ENCODE measurements around the gene CELF2.
"Not testable (repeated sequence)": the region's sequence is repeated elsewhere in the genome, so short reads cannot be mapped to it uniquely, and the experiment has no call there.

The CELF2 gene

DNA sequence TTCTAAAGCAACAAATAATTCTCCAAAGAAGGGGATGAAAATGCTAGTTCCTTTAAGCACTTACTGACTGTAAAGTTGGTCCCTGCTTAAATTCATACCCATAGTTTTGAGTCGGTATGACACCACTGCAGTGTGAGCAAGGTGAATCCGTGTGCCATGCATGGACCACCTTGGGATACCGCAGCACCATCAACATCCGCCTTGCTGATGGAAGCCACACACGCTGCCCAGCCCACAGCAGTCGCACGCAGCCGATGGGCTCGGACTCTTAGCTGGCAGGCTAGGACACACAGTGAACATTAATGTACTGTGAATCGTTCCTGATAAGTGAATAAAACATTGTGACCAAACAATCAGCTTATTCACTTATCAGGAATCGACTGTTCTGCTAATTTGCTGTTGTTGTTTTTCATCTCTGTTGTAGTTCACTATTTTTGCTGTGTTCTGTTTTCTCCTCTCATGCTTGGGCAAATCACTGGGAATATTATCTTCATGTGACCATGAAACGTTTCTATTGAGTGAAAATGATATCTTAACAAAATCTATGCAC, 318.3 kb downstream of the CELF2 start:
- DNase-seq, result no peak

DNA sequence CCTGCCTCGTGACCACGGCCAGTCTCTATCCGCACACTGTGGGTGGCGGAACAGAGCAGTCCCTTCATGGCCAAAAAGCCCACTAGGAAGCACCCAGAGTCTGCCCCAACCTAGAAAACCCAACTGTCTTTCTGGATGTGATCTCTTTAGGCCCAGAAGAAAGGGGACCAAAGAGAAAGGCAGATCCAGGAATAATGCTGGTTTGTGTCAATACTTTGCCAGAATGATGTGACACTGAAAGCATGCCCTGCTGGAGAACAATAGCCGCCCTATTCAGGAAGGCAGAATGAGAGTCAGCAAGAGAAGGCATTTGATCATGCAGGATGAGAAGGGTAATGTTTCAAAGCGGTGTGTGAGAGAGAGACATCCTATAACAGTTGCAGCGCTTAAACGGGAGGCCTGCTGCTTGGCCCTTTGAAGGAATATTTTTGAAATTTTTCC, 319.1 kb downstream of the CELF2 start:
- DNase-seq, result no peak

DNA sequence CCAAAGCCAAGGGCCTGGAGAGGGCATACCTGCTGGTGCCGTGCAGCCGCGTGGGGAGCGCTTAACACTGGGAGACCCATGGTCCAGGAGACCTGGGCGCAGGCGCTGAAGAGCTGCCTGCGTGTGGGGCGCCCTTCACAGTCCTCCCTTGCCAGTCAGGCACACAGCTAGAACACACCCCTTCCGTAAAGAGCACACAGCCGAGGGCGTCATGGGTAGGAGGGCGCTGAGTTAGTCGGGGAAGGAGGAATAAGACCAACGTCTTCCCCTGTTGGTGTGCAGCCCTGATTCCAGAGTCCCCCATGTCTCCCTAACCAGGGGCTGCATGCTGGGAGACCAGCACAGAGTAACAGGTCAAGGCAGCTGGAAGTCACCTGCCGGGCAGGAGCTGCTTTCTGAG, 319.8 kb downstream of the CELF2 start:
- DNase-seq, result no peak

DNA sequence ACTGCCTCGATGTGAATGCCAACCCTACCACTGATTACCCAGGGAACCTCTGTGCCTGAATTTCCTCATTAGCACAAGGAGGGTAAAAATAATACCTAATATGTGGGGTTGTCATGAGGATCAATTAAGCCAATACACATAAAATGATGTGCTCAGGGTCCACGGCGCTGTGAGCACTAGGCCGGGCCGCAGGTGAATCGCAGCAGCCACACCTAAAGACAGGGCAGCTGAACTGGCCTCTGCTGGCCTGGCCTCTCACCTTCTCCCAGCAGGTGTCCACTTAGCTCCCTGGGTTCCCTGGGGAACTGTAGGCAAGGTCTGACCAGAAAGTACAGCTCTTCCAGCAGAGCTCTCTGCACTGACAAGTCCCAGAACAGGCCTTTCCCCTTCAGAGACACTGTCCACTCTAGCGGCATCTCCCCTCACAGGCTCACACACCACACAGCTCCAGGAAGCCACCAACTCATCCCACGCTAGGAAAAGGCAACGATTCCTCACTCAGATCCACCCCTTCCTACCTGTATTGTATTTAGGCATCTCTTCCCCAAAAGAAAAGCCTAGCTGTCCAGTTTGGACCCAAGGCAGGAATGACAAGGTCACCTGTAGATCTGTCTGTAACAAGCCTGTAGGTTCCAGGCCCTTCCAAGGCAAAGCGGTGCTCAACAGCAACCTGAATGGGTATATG, 320.6 kb downstream of the CELF2 start:
- DNase-seq, result no peak

DNA sequence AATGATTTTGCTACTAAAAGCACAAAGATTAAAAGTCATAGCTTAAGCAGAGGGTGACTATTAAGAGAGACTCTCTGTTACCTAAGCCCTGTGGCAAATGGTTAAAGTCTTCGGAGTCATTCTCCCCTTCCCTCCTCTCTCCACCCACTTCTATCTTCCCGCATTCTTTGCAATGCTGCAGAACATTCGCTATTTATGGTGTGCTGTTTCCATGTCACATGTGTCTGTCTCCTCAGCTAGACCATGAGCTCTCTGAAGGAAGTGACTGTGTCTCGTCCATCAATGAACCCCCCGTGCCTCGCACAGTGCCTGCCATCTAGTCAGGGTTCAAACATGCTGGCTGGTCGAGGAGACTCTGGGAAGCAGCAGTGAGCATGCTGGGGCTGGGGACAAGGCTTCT, 321.3 kb downstream of the CELF2 start:
- DNase-seq, result no peak

DNA sequence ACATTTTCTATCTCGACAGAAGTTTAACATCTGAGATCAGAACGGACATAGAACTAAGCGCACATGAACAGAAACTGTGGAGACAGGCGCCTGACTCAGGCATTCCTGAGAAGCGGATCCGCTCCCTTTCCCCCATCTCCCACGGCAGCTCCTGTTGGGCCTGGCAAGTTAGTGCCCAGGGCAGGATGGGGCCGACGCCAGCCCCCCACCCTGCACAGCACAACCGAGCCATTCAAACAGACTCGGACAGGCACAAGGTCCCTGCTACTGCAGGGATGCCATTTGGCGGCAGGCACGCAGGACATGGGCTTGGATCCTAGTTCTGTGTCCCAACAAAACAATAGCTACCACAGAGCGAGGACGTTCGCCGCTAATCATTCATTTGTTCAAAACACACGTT, 322.0 kb downstream of the CELF2 start:
- DNase-seq, result no peak

DNA sequence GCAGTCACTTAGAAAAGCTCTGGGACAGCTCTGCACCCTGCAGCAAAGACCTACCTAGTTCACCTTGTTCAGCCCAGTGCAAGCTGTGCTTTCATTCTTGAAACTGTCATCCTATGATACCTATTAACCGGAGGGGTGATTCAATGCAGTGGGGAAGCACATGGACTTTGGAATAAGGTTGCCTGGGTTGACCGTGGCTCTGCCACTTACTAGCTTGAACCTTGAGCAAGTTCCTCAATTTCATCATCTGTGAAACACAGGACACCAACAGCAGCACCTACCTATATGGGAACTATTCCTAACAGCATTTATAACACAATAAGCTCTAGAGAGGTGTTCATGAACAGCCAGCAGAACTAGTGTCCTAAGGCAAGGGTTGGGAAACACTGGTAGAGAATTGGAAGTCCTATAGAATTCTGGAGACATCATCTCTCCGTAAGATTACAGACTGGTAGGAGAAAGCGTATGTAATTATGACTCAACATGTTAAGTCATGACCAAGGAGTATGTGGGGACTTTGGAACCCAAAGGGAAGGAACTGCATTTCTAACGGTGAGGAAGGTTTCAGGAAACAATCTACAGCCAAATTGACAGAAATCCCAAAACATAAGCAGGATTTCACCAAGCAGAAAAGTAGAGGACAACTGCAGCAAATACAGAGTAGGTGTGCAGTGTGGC, 323.8 kb downstream of the CELF2 start:
- DNase-seq, result no peak

DNA sequence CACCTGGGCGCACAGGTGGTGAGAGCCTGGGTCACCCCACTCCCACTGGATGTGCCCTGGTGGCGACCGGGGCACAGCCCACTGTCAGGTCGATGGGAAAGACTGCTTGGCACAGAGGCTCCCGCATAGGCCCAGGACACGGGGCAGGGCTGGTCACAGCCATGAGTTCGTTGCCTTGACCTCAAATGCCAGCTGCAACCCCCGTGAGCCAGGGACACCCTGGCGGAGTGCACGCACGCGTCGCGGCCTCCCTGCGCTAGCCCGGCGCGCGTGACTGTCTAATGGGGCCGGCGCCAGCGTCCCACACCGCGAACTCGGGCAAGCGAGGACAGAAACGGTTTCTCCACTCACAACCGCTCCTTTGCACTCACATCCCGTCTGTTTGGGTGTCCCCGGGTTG, 326.4 kb downstream of the CELF2 start:
- DNase-seq, result no peak

DNA sequence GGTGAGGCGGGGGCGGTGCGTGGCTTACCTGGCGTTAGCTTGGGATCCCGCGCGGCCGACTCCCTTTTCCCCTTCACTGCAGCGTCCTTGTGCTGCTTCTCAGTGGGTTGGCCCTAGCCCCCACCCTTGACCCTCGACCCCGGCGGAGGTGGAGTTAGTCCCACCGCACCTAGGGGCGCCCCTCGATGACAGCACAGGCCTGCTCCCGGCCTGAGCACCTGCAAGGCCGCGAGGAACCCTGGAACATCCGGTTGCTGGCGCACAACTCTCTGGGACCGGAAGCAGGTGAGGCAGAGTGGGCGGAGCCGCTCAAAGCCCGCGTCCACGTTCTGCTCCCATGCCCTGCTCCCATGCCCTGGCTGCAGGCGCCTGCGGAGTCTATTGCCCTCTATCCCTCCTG, 326.9 kb downstream of the CELF2 start:
- no peak for DNase-seq

DNA sequence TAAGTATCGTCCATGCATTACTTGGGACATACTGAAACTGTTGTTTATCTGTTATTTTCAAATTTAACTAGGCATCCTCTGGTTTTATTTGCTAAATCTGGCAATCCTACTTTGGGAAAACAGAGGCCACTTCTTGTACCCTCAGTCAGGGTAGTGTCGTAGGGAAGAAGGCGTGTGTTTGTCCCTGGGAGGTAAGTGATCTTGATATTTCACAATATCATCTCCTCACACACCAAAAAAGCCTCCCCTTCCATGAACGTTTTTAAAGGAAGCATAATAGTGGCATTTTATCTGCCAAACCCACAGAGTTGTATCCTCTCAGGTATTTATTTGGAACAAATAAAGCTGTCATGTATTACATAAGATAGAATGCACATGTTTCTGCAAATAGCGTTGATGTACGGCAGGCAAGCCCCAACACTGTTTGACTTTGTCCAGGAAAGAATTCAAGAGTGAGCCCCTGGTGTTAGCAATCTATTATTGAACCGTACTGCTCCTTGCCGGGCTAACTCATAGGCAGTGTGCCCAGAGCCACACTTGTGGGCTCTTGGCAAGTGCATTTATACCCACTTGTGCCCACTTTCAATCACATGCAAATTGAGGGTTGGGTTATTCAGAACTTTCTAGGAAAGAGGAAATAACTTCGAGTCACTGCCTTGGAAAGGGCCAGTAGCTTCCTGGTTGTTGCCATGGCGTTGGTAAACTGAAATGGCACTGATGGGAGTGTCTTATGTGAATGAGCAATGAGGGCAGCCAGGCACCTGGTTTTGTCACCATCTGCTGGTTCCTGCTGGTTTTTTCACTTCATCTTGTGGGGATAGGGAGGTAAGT, 327.8 kb downstream of the CELF2 start:
- DNase-seq, result no peak

DNA sequence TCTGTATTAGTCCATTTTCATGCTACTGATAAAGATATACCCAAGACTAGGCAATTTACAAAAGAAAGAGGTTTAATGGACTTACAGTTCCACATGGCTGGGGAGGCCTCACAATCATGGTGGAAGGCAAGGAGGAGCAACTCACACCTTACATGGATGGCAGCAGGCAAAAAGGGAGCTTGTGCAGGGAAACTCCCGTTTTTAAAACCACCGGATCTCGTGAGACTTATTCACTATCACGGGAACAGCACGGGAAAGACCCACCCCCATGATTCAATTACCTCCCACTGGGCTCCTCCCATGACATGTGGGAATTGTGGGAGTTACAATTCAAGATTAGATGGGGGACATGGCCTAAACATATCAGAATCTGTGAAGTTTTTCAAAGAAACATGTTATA, 329.9 kb downstream of the CELF2 start:
- not testable (repeated sequence) for DNase-seq

DNA sequence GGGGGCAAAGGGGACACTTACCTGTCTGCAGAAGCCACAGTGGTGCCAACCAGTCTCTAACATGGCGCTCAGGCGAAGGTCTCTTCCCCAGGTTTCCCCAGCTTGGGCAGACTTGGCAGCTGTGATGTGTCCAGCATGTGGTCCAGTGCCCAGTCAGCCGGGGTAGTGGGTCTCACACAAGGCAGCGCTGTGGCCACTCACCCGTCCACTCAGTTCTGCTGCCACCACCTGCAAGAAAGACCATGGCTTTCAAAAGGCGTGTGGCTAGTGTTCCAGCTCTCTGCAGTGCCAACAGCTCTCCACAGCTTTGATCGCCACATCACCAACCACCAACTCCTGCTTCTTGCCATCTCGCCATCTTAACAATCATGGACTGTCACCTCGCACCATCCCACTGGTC, 334.1 kb downstream of the CELF2 start:
- DNase-seq, result no peak

DNA sequence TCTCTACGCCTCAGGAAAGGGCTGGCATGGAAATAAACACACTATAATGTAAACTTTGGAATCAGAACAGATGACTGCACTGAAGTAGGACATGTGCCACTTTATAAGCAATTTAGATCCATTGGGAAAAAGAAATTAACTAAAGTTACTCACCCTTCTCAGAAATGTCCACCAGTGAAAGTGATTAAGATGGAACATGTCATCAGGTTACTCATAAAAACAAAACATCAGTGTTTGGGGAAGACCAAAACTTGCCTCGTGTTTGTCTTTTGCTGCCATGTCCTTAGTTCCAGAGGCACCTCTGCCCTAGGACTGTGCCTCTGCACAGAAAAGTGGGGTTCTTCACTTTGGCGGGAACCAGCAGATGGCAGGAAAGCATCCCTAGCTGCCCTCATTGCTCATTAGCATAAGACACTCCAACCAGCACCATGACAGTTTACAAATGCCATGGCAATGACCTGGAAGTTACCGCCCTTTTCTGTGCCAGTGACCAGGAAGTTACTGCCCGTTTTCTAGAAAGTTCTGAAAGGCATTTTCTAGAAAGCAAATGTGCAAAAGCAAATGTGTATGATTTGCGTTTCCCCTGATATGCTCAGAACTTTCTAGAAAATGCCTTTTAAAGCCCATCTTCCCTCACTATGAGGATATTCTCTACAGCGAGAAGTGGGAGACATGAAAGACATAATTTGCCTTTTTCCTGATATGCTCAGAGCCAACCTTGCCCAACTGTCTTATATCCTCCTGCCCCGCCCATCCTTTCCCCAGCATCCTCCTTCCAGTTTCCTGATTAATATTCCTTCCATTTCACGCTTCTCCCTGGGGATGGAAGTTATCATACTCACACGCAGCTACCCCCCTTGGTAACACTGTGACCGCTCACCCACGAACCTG, 335.6 kb downstream of the CELF2 start:
- no peak for DNase-seq

DNA sequence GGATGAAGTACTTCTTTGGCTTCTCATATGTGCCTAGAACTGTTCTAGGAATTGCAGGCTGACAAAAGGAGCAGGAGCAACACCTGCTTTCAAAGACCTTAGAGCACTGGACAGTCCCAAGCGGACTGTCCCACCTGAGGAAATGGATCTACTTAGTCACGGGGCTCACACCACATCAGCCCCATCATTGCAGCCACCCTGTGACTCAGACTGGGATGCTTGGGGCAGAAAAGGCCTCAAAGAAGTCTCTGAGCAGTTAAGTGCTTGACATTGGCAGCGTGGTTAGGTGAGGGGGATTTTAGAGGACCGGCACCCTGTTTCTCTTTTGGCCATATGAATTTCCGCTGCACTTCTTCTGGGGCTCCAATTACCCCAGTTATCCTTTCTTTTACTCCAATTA, 337.2 kb downstream of the CELF2 start:
- no peak for DNase-seq

DNA sequence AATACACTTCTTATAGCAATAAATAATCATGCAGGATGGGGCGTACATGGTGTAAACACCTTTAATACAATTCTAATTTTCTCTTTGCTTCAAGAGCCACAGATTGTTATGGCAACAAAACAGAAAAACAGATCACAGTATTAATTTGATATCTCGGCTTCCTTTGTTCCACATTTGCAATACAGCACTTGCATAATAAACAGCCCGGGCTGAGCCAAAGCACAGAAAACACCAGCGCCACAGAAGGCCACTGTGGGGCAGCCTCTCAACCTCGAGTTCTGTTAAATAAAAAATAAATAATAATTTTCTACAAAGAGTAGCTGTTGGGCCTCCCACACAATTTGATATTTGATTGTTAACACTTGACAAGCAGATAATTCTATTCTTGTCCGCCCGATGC, 337.9 kb downstream of the CELF2 start:
- no peak for DNase-seq

DNA sequence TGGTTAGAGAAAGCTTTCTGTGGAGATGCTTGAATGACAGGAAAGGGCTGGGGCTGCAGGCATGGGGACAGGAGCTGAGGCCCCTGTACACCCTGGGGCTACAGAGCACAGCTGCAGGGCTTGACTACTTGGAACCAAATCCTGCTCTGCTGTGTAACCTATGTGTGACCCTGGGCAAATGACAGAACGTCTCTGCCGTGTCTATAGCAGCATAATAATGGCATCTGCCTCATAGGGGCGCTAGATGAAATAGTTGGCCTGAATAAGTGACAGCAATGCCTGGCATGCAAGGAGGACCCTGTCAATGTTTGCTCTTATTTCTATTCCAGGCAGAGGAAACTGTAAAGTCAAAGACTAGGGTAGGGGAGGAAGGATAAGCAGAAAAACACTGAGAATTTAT, 339.8 kb downstream of the CELF2 start:
- DNase-seq, result no peak

DNA sequence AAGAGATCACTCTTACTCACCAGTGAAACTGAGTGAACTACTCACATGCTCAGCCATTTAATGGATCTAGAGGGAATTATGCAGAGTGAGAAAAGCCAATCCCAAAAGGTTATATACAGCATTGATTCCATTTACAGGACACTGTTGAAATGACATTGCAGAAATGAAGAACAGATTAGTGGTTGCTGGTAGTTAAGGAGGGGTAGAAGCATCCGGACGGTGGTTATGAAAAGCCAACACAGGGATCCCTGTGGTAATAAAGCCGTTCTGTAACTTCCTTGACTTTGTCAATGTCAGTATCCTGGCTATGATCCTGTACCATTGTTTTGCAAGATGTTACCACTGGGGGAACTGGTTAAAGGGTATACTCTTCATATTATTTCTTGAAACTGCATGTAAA, 340.3 kb downstream of the CELF2 start:
- DNase-seq, result no peak

DNA sequence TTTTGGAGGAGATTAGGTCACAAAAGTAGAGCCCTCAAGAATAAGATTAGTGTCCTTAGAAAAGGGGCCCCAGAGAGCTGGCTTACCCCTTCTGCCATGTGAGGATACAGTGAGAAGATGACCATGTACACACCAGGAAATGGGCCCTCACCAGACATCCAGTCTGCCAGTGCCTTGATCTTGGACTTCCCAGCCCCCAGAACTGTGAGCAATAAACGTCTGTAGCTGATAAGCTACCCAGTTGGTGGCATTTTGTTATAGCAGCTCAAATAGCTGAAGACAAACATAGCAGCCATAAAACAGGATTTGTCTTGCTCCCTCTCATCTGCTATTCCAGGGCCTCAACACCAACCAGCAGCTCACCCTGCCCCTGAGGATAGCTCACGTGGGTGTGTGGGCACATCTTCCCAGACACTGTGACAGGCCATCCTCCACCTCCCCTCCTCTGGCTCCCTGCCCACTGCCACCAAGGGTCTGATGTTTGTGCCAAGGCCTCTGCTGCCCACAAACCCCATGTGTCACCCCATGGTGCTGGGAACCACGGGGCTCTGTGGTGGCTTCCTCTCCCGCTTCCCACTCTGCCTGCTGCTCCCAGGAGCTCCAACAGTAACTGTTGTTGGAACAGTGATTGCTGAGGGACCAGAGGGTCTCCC, 341.4 kb downstream of the CELF2 start:
- DNase-seq, result no peak

DNA sequence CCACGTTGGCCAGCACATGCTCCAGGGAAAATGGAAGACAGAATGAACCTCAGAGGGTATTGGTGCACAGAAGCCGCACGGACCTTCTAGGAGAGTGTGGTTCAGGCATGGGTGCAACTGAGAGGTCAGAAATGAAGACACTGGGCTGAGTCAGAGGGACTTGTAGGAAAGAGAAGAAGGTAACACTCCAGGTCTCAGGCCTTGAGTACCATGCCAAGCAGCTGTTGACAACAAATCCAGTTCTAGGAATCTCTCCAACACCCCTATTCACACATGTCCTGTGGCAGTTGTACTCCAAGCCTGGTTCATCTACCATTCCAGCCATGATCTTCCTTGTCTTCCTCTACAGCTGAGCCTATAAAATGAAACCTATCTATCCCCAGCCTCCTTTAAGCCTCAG, 342.2 kb downstream of the CELF2 start:
- DNase-seq, result no peak

DNA sequence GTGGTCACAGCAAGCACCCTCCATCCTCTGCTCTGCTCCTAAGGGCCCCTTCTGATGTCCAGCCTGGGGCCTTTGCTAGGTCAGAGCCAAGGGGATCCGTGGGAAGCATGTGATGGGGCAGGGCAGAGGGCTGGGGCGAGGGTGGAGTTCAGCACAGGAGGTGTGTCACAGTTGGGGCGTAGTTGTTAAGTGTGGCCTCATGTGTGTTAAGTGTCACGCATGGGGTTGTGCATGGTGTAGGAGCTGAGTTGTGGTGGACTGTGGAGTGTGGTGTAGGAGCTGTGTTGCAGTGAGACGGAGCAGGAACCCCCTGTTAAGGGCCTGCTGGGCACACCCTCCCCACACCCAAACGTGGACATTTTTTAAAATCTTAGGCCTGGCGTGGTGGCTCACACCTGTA, 345.8 kb downstream of the CELF2 start:
- DNase-seq, result no peak

DNA sequence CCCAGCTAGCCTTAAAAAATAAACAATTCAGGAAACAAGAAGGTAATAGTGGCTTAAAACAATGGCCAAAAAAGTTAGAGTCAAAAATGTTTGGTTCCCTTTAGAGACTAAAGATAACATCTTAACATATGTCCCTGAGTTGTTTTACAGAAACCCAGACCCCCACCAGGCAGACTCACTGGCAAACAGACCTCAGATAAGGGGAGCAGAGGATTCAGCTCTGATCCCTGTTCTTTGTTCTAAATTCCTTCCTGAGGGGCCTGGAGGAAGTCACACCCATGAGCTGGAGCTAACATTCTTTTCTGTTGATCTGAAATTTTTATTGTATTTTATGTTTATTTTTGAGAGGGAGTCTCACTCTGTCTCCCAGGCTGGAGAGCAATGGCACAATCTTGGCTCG, 346.6 kb downstream of the CELF2 start:
- DNase-seq, result no peak

DNA sequence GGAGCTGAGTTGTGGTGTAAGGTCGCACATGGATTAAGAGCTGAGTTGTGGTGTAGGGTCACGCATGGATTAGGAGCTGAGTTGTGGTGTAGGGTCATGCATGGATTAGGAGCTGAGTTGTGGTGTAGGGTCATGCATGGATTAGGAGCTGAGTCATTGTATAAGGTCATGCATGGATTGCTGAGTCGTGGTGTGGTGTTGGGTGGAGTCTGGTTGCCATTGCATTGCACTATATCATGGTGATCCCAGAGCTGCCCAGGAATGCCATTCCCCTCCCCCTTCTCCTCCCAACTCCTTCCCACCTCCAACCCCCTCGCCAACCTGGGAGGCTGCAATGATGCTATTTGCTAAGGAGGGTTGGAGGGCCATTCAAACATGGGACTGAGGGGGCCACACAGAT, 349.2 kb downstream of the CELF2 start:
- not testable (repeated sequence) for DNase-seq
